Stomach (tissue), 4 donors: ENCODE results near the gene RAD9B.

Source experiments
- EP300 ChIP-seq: sonication (generic); formaldehyde crosslinking; IDR thresholded peaks from one replicate; pipeline ENCODE4 v1.6.1; 2017; ENCODE audit warnings: antibody characterized with exemption
- POLR2A ChIP-seq, 4 donors: fragments of 450-650 bp; IDR thresholded peaks; one replicate each; pipeline ENCODE4 v1.6.1; 2016; ENCODE audit warnings: antibody characterized with exemption in 4 of 4, control low read depth in 2 of 4, mild to moderate bottlenecking in 1 of 4, moderate library complexity in 1 of 4

DNA sequence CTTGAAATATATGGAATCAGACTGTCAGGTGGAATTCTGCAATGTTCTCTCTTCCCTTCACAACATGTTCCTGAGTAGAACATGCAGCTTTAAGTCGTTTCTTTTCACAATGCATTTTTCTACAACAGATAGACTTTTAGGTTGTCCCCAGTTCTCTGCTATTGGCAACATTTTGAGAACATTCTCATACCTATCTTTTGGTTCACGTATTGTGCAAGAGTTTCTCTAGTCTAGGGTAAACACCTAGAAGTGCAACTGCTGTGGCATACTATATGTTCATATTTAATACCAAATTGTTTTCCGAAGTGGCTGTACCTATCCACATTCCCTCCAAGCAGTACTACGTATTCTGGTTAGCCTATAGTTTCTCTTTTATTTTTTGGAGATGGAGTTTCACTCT lies 48.9 kb downstream of the RAD9B start:
- TF ChIP-seq EP300 (no peak), POLR2A (IDR thresholded peaks at IDR 0.05) (no peak)
